ENCODE results near the gene CFTR. TPM values are rescaled to one million over a fixed set of nuclear protein-coding genes. Genes with fewer than 3 reads are reported as not detected.

The CFTR gene
- total and polyA plus RNA-seq, 2 donors from 2014 or later: 2.5 to 12.8 TPM

DNA sequence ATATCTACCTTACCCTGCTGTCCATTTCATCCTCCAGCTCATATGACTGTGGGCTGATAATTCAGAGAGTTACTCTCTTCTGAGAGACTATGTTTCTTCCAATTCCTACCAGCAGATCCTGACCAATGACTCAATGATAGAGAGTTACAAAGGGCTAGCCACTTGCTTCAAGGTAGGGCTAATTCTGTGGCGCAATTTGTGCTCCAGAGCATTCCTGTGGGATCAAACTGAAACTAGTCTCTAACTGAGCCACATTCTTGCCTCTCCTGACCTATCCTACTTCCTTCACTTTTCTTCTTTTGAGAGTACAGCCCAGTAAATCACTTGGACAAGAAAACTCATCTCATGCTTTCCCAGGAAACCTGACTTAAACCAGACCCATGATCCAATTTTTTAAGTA, 34.6 kb upstream of the CFTR start:
- Histone ChIP-seq H3K27me3 (ENCODE audit: control insufficient read depth, insufficient read depth, low read length) (no peaks in the 10 kb centered on the region), H3K4me3 (ENCODE audit: low read length in 3 of 3) (no peak overlapping the region), H3K36me3 (ENCODE audit: control insufficient read depth in 2 of 3, insufficient read depth in 3 of 3, low read length in 3 of 3) (no peaks in the 10 kb centered on the region), H3K27ac (ENCODE audit: low read depth in 2 of 2, low read length in 2 of 2) (no peak overlapping the region), H3K4me1 (ENCODE audit: control insufficient read depth in 2 of 3, insufficient read depth in 2 of 3, low read depth in 1 of 3, low read length in 3 of 3) (no peaks in the 10 kb centered on the region), H3K9me3 (ENCODE audit: control insufficient read depth in 2 of 3, insufficient read depth in 1 of 3, low read length in 3 of 3) (no peaks in the 10 kb centered on the region), H3K9ac (ENCODE audit: low read length in 3 of 3) (no peak overlapping the region)
- TF ChIP-seq, protein P1, sequence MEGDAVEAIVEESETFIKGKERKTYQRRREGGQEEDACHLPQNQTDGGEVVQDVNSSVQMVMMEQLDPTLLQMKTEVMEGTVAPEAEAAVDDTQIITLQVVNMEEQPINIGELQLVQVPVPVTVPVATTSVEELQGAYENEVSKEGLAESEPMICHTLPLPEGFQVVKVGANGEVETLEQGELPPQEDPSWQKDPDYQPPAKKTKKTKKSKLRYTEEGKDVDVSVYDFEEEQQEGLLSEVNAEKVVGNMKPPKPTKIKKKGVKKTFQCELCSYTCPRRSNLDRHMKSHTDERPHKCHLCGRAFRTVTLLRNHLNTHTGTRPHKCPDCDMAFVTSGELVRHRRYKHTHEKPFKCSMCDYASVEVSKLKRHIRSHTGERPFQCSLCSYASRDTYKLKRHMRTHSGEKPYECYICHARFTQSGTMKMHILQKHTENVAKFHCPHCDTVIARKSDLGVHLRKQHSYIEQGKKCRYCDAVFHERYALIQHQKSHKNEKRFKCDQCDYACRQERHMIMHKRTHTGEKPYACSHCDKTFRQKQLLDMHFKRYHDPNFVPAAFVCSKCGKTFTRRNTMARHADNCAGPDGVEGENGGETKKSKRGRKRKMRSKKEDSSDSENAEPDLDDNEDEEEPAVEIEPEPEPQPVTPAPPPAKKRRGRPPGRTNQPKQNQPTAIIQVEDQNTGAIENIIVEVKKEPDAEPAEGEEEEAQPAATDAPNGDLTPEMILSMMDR (IDR thresholded peaks at IDR 0.05; ENCODE audit: borderline replicate concordance, extremely low read depth, insufficient read depth): no peak
- FAIRE-seq (no peak), DNase-seq (no peak)
- intact Hi-C loops (cut with DNase I): no loop called here

DNA sequence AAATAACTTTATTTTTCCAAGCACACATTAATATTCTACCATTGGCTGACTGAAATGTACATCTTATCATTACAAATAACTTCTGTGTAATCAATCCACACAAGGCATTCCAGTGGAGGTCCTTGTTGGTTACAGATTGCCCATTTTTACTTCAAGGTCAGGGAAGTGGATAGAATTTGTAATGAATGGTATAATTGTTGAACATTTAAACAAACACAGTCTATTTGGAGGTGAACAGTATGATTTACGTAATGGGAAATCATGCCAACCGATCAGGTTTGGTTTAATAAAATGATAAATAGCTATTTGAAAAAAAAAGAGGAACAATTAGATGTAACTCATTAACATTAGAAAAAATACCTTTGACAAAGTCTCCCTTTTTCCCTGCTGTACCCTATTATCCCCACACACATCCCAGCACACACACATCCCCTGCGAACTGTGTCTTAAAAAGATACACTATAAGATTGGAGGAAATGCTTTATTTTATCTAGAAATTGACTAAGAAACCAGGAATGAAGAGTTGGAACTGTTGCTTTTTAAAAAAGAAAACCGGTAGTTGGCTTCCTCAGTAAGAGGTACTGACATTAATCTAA, 33.5 kb upstream of the CFTR start:
- H3K27ac ChIP-seq (ENCODE audit: low read depth in 2 of 2, low read length in 2 of 2): no peak overlapping the region
- TF ChIP-seq, protein P1 (IDR thresholded peaks at IDR 0.05; ENCODE audit: borderline replicate concordance, extremely low read depth, insufficient read depth): no peak
- H3K4me1 ChIP-seq (ENCODE audit: control insufficient read depth in 2 of 3, insufficient read depth in 2 of 3, low read depth in 1 of 3, low read length in 3 of 3): no peaks in the 10 kb centered on the region
- H3K9me3 ChIP-seq (ENCODE audit: control insufficient read depth in 2 of 3, insufficient read depth in 1 of 3, low read length in 3 of 3): no peaks in the 10 kb centered on the region
- intact Hi-C loops (cut with DNase I): no loop called here
- no peak overlapping the region for H3K4me3 ChIP-seq (ENCODE audit: low read length in 3 of 3)
- no peaks in the 10 kb centered on the region for H3K27me3 ChIP-seq (ENCODE audit: control insufficient read depth, insufficient read depth, low read length)
- no peaks in the 10 kb centered on the region for H3K36me3 ChIP-seq (ENCODE audit: control insufficient read depth in 2 of 3, insufficient read depth in 3 of 3, low read length in 3 of 3)
- no peak for DNase-seq
- H3K9ac ChIP-seq (ENCODE audit: low read length in 3 of 3): no peak overlapping the region
- FAIRE-seq: no peak

DNA sequence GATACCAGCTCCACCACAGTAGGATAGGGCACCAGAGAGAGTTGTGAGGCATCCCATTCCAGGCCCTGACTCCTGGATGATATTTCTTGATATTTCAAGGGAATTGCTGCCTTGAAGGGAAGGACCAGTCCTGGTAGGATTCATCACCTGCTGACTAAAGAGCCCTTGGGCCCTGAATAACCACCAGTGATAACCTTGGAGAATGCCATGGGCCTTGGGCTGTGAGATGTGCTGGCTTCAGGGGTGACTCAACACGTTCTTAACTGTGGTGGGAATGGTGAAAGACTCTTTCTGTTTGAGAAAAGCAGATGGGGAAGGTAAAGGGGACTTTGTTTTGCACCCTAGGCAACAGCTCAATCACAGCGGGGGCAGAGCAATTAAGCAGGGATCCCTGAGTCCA, 31.2 kb upstream of the CFTR start:
- intact Hi-C loops (cut with DNase I): no loop called here
- FAIRE-seq: no peak

More for the DNA sequence above, 31.2 kb upstream of the CFTR start:
- H3K27ac ChIP-seq (ENCODE audit: low read depth in 2 of 2, low read length in 2 of 2): no peak overlapping the region
- H3K9me3 ChIP-seq (ENCODE audit: control insufficient read depth in 2 of 3, insufficient read depth in 1 of 3, low read length in 3 of 3): no peaks in the 10 kb centered on the region
- H3K36me3 ChIP-seq (ENCODE audit: control insufficient read depth in 2 of 3, insufficient read depth in 3 of 3, low read length in 3 of 3): no peaks in the 10 kb centered on the region
- H3K27me3 ChIP-seq (ENCODE audit: control insufficient read depth, insufficient read depth, low read length): no peaks in the 10 kb centered on the region
- TF ChIP-seq, protein P1 (IDR thresholded peaks at IDR 0.05; ENCODE audit: borderline replicate concordance, extremely low read depth, insufficient read depth): no peak
- H3K9ac ChIP-seq (ENCODE audit: low read length in 3 of 3): no peak overlapping the region
- no peak for DNase-seq
- H3K4me1 ChIP-seq (ENCODE audit: control insufficient read depth in 2 of 3, insufficient read depth in 2 of 3, low read depth in 1 of 3, low read length in 3 of 3): no peaks in the 10 kb centered on the region
- H3K4me3 ChIP-seq (ENCODE audit: low read length in 3 of 3): no peak overlapping the region

Data from kidney (tissue), 14 donors.